Left ventricle myocardium inferior (tissue), 1 donor: ENCODE measurements around the gene DAB1. TPM values are rescaled to one million over a fixed set of nuclear protein-coding genes. Genes with fewer than 3 reads are reported as not detected.

Experiments
- DNase-seq: peaks from one replicate; pipeline ENCODE4 v3.0.0-alpha.2; 2020
- H3K27ac ChIP-seq: fragments of 200-600 bp; replicated peaks from 2 replicates; pipeline ENCODE4 v1.8.0; 2021
- H3K27me3 ChIP-seq: fragments of 200-600 bp; 2 replicates; pipeline ENCODE4 v1.8.0; 2021; ENCODE audit warnings: low read depth
- H3K36me3 ChIP-seq: fragments of 200-600 bp; 2 replicates; pipeline ENCODE4 v1.8.0; 2021
- H3K4me1 ChIP-seq: fragments of 200-600 bp; 2 replicates; pipeline ENCODE4 v1.8.0; 2021
- H3K4me3 ChIP-seq: fragments of 200-600 bp; 2 replicates; pipeline ENCODE4 v1.8.0; 2021; ENCODE audit warnings: mild to moderate bottlenecking, moderate library complexity
- H3K9me3 ChIP-seq: fragments of 200-600 bp; replicated peaks from 2 replicates; pipeline ENCODE4 v1.8.0; 2021
- CTCF ChIP-seq: fragments of 200-600 bp; IDR thresholded peaks from 2 replicates; pipeline ENCODE4 v1.8.0; 2021; ENCODE audit warnings: antibody characterized with exemption, mild to moderate bottlenecking, borderline replicate concordance
- intact Hi-C: fragments of 100-400 bp; cut with micrococcal nuclease; formaldehyde crosslinking; loops from one replicate; pipeline ENCODE4 v1.11.0; 2022
- total RNA-seq: library from RNA; stranded (reverse); fragmentation: NEBNext Ultra II Directional; extraction: Animal tissue kit (Norgen Biotek cat#: 25700); gene quantifications from one replicate; pipeline ENCODE4 v1.2.1, GENCODE V29; 2021
- donor health status: DM: no; HTN: yes; CAD: no; lungs with severe emphysema.

DAB1 gene
- total RNA-seq, 1 donor from 2014 or later = 0.77 TPM

GRCh38 chr1:57131701-57132394 lies 292.0 kb downstream of the DAB1 start:
- peak overlapping the region; percentile 41 for H3K27ac ChIP-seq
- H3K9me3 ChIP-seq = no peaks in the 10 kb centered on the region
- TF ChIP-seq CTCF = no peak
- intact Hi-C loops = no loop called here
- H3K36me3 ChIP-seq = no peaks in the 10 kb centered on the region
- H3K4me1 ChIP-seq = peaks cover 10% of the 10 kb centered on the region
- DNase-seq = no peak
- no peak overlapping the region for H3K4me3 ChIP-seq
- H3K27me3 ChIP-seq = no peaks in the 10 kb centered on the region

- DNase-seq = no peak
- Histone ChIP-seq H3K4me3 (no peak overlapping the region), H3K4me1 (peaks cover 10% of the 10 kb centered on the region), H3K9me3 (no peaks in the 10 kb centered on the region), H3K27me3 (no peaks in the 10 kb centered on the region), H3K27ac (peak overlapping the region; percentile 41), H3K36me3 (no peaks in the 10 kb centered on the region)
- intact Hi-C loops = no loop called here
- TF ChIP-seq CTCF = no peak
These were observed 292.6 kb downstream of the DAB1 start for GRCh38 chr1:57131257-57131656.

- no peaks in the 10 kb centered on the region for H3K9me3 ChIP-seq
- no peak for TF ChIP-seq CTCF
- H3K4me1 ChIP-seq = peaks cover 10% of the 10 kb centered on the region
- no peaks in the 10 kb centered on the region for H3K36me3 ChIP-seq
- no peaks in the 10 kb centered on the region for H3K27me3 ChIP-seq
- no peak for DNase-seq
- H3K4me3 ChIP-seq = no peak overlapping the region
- intact Hi-C loops = no loop called here
- H3K27ac ChIP-seq = no peak overlapping the region
These were observed 294.0 kb downstream of the DAB1 start for GRCh38 chr1:57129865-57130264.

GRCh38 chr1:57127976-57128375 lies 295.9 kb downstream of the DAB1 start:
- intact Hi-C loops = no loop called here
- H3K27ac ChIP-seq = no peak overlapping the region
- no peak for TF ChIP-seq CTCF

GRCh38 chr1:57124768-57125446 lies 299.0 kb downstream of the DAB1 start:
- H3K27me3 ChIP-seq = no peaks in the 10 kb centered on the region
- no peak overlapping the region for H3K4me3 ChIP-seq
- no peak for DNase-seq
- H3K27ac ChIP-seq = no peak overlapping the region
- peak; percentile 20 for TF ChIP-seq CTCF
- no peaks in the 10 kb centered on the region for H3K4me1 ChIP-seq
- no peaks in the 10 kb centered on the region for H3K9me3 ChIP-seq
- intact Hi-C loops = no loop called here
- no peaks in the 10 kb centered on the region for H3K36me3 ChIP-seq

More at GRCh38 chr1:57127976-57128375, 295.9 kb downstream of the DAB1 start:
- DNase-seq = no peak
- Histone ChIP-seq H3K4me1 (peaks cover 8% of the 10 kb centered on the region), H3K27me3 (no peaks in the 10 kb centered on the region), H3K36me3 (no peaks in the 10 kb centered on the region), H3K9me3 (no peaks in the 10 kb centered on the region), H3K4me3 (no peak overlapping the region)
